T-helper 1 cell treated with Interleukin-12 subunit alpha and Interleukin-12 subunit beta and Interleukin-4 antibody, amounts not matched to agents 30 μg/mL and 1 μg/mL, for 36 hours (primary cell): ENCODE data around the gene BRWD1.

Experiments used
- H3K27ac Mint-ChIP-seq: one replicate; pipeline ENCODE4 v1.8.0; 2021; ENCODE audit warnings: mild to moderate bottlenecking, mixed read lengths
- H3K27me3 Mint-ChIP-seq: one replicate; pipeline ENCODE4 v1.8.0; 2021; ENCODE audit warnings: low read depth, mixed read lengths
- H3K36me3 Mint-ChIP-seq: one replicate; pipeline ENCODE4 v1.8.0; 2021; ENCODE audit warnings: low read depth, mixed read lengths
- H3K4me1 Mint-ChIP-seq: one replicate; pipeline ENCODE4 v1.8.0; 2021; ENCODE audit warnings: low read depth, mixed read lengths
- H3K4me3 Mint-ChIP-seq: one replicate; pipeline ENCODE4 v1.8.0; 2021; ENCODE audit warnings: mild to moderate bottlenecking, moderate library complexity, mixed read lengths
- H3K9me3 Mint-ChIP-seq: one replicate; pipeline ENCODE4 v1.8.0; 2021; ENCODE audit warnings: mixed read lengths

Gene BRWD1

GRCh38 chr21:39341249-39341923 is 28.0 kb upstream of the BRWD1 start:
- Mint-ChIP-seq H3K4me3 (no peak overlapping the region), H3K27me3 (no peaks in the 10 kb centered on the region), H3K4me1 (peaks cover 20% of the 10 kb centered on the region), H3K9me3 (no peaks in the 10 kb centered on the region), H3K27ac (peak overlapping the region; percentile 2), H3K36me3 (peaks cover 39% of the 10 kb centered on the region)

- H3K4me1 Mint-ChIP-seq = peaks cover 13% of the 10 kb centered on the region
- H3K27ac Mint-ChIP-seq = no peak overlapping the region
- peaks cover 32% of the 10 kb centered on the region for H3K36me3 Mint-ChIP-seq
- no peaks in the 10 kb centered on the region for H3K9me3 Mint-ChIP-seq
- no peaks in the 10 kb centered on the region for H3K27me3 Mint-ChIP-seq
- no peak overlapping the region for H3K4me3 Mint-ChIP-seq
Observed at GRCh38 chr21:39340687-39341086, 27.3 kb upstream of the BRWD1 start.

DNA sequence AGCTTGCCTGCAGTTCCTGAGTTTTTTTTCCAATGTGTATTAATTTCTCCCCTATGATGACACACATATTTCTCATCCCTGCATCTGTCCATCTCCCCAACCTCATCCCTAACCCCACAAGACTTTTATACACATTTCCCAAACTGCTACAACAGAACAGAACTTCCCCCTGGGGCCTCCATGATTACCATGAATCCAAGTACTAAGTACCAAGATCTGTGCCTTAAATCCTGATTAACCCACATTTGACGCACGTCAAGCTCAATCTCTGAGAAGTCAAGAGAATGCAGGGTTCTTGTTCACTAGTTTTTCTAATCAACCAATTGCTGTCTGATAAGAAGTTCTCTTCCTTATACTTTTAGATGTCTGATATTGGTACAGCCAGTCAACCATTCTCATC is 25.8 kb upstream of the BRWD1 start:
- Mint-ChIP-seq H3K36me3 (peaks cover 22% of the 10 kb centered on the region), H3K9me3 (no peaks in the 10 kb centered on the region), H3K27ac (no peak overlapping the region), H3K4me1 (peaks cover 2% of the 10 kb centered on the region), H3K27me3 (no peaks in the 10 kb centered on the region), H3K4me3 (no peak overlapping the region)

GRCh38 chr21:39336457-39337008 is 23.1 kb upstream of the BRWD1 start:
- no peaks in the 10 kb centered on the region for H3K4me1 Mint-ChIP-seq
- H3K27ac Mint-ChIP-seq = no peak overlapping the region
- H3K27me3 Mint-ChIP-seq = peaks cover 8% of the 10 kb centered on the region
- H3K9me3 Mint-ChIP-seq = no peaks in the 10 kb centered on the region
- peaks cover 6% of the 10 kb centered on the region for H3K36me3 Mint-ChIP-seq
- no peak overlapping the region for H3K4me3 Mint-ChIP-seq

- H3K4me1 Mint-ChIP-seq = no peaks in the 10 kb centered on the region
- peaks cover 8% of the 10 kb centered on the region for H3K27me3 Mint-ChIP-seq
- no peaks in the 10 kb centered on the region for H3K9me3 Mint-ChIP-seq
- no peak overlapping the region for H3K4me3 Mint-ChIP-seq
- no peak overlapping the region for H3K27ac Mint-ChIP-seq
- no peaks in the 10 kb centered on the region for H3K36me3 Mint-ChIP-seq
Observed at GRCh38 chr21:39334611-39335010, 21.2 kb upstream of the BRWD1 start.

DNA sequence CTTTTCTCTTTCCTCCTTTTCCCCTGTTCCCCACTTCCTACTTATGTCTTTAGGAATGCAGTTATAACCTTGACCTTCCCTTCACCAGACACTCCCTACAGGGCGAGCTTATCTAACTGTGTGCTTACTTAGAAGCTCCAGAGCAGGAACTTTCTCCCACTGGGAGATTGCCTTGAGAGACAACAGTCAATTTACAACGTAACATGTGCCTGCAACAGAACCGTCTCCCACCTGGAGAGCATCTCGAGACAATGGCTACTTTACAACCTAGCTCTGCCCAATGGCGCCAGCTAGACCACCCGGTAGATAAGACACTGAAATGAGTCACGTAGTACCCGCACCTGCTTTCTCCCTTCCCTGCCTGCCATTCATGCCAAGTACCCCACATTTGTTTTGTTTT is 18.7 kb upstream of the BRWD1 start:
- Mint-ChIP-seq H3K4me3 (no peak overlapping the region), H3K4me1 (no peaks in the 10 kb centered on the region), H3K36me3 (no peaks in the 10 kb centered on the region), H3K9me3 (no peaks in the 10 kb centered on the region), H3K27ac (no peak overlapping the region), H3K27me3 (peaks cover 8% of the 10 kb centered on the region)

- Mint-ChIP-seq H3K4me3 (no peak overlapping the region), H3K36me3 (no peaks in the 10 kb centered on the region), H3K27ac (no peak overlapping the region), H3K27me3 (peaks cover 14% of the 10 kb centered on the region), H3K4me1 (no peaks in the 10 kb centered on the region), H3K9me3 (no peaks in the 10 kb centered on the region)
Observed at GRCh38 chr21:39330001-39330400, 16.6 kb upstream of the BRWD1 start.

- H3K4me3 Mint-ChIP-seq = no peak overlapping the region
Observed at GRCh38 chr21:39327727-39328126, 14.3 kb upstream of the BRWD1 start.

GRCh38 chr21:39326607-39327307 is 13.3 kb upstream of the BRWD1 start:
- no peak overlapping the region for H3K4me3 Mint-ChIP-seq
- H3K36me3 Mint-ChIP-seq = no peaks in the 10 kb centered on the region
- H3K9me3 Mint-ChIP-seq = no peaks in the 10 kb centered on the region
- H3K27me3 Mint-ChIP-seq = peaks cover 10% of the 10 kb centered on the region
- H3K27ac Mint-ChIP-seq = no peak overlapping the region
- H3K4me1 Mint-ChIP-seq = no peaks in the 10 kb centered on the region

More at GRCh38 chr21:39327727-39328126, 14.3 kb upstream of the BRWD1 start:
- Mint-ChIP-seq H3K4me1 (no peaks in the 10 kb centered on the region), H3K27ac (no peak overlapping the region), H3K36me3 (no peaks in the 10 kb centered on the region), H3K27me3 (peaks cover 18% of the 10 kb centered on the region), H3K9me3 (no peaks in the 10 kb centered on the region)

GRCh38 chr21:39325458-39325857 is 12.0 kb upstream of the BRWD1 start:
- H3K27me3 Mint-ChIP-seq = peaks cover 10% of the 10 kb centered on the region

GRCh38 chr21:39321424-39321823 is 8.0 kb upstream of the BRWD1 start:
- Mint-ChIP-seq H3K4me1 (no peaks in the 10 kb centered on the region), H3K36me3 (no peaks in the 10 kb centered on the region), H3K9me3 (no peaks in the 10 kb centered on the region), H3K27ac (no peak overlapping the region), H3K27me3 (peaks cover 5% of the 10 kb centered on the region), H3K4me3 (no peak overlapping the region)

More at GRCh38 chr21:39325458-39325857, 12.0 kb upstream of the BRWD1 start:
- H3K4me3 Mint-ChIP-seq = no peak overlapping the region
- H3K36me3 Mint-ChIP-seq = no peaks in the 10 kb centered on the region
- no peak overlapping the region for H3K27ac Mint-ChIP-seq
- no peaks in the 10 kb centered on the region for H3K9me3 Mint-ChIP-seq
- no peaks in the 10 kb centered on the region for H3K4me1 Mint-ChIP-seq

- H3K27ac Mint-ChIP-seq = no peak overlapping the region
Observed at GRCh38 chr21:39319814-39320332, 6.4 kb upstream of the BRWD1 start.

DNA sequence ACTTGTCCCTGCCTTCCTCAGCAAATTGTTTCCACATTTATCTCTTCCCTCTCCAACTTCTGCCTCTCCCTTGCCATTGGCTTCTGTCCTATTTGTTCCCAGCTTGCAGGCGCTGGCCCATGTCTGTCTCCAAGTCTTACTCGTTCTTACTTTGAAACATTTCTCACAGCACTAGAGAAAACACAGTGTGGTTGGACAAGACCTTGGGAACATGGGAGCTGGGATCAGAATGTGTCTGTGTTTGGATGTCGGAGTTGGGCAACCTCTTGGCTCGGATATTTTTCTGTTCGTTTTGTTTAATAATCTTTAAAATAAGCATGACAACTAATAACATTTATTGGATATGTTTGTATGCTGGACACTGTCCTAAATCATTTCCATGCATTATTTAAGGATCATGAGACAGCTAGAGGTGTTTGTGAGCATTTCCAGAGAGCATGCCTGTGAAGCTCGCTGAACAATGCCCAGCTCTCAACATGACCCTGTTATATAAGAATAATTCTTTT is 5.9 kb upstream of the BRWD1 start:
- no peak overlapping the region for H3K4me3 Mint-ChIP-seq
- H3K4me1 Mint-ChIP-seq = peaks cover 11% of the 10 kb centered on the region
- no peak overlapping the region for H3K27ac Mint-ChIP-seq
- no peaks in the 10 kb centered on the region for H3K36me3 Mint-ChIP-seq
- H3K9me3 Mint-ChIP-seq = no peaks in the 10 kb centered on the region
- no peaks in the 10 kb centered on the region for H3K27me3 Mint-ChIP-seq

More at GRCh38 chr21:39319814-39320332, 6.4 kb upstream of the BRWD1 start:
- peaks cover 3% of the 10 kb centered on the region for H3K27me3 Mint-ChIP-seq
- H3K4me3 Mint-ChIP-seq = no peak overlapping the region
- no peaks in the 10 kb centered on the region for H3K36me3 Mint-ChIP-seq
- peaks cover 8% of the 10 kb centered on the region for H3K4me1 Mint-ChIP-seq
- no peaks in the 10 kb centered on the region for H3K9me3 Mint-ChIP-seq

- Mint-ChIP-seq H3K36me3 (no peaks in the 10 kb centered on the region), H3K4me1 (peaks cover 13% of the 10 kb centered on the region), H3K27ac (no peak overlapping the region), H3K9me3 (no peaks in the 10 kb centered on the region), H3K27me3 (no peaks in the 10 kb centered on the region), H3K4me3 (no peak overlapping the region)
Observed at GRCh38 chr21:39318091-39318959, 4.9 kb upstream of the BRWD1 start.
